Measurements from ENCODE around the gene PLEKHH2.
"Not testable (repeated sequence)": the region's sequence is repeated elsewhere in the genome, so short reads cannot be mapped to it uniquely, and the experiment has no call there.

PLEKHH2 gene

DNA sequence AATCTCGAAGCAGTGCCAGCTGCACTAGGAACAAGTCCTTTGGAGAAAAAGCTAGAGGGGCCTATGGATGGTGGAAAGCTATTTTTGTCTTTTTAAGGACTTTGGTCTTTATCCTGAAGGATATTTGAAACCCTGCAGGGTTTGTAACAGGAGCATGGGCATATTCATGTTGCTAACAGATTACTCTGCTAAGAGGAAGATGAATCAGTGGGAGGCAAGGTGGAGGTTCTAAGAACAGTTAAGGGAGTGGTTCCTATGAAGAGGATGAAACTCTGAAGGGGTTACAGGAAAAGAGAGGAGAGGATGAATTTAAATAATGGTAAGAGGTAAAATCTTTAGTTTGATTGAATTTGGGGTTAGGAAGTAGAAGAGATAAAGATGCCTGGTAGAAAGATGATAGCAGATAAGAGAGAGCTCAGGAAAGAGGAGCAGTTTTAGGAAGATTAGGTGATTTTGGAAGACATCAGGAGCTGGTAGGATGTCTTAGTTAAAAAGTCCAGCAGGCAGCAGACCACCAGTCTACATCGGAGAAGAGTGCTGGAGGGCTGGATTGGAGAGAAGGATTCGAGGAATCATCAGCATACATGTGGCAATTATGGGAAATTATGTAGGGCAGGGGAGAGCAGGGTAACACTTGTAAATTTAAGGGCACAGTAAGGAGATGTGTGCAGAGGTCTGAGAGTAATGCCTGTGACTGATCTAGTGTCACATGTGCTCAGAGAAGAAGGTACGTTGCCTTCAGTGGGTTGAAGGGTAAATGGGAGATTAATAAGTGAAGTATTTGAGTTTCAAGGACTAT, 78.4 kb downstream of the PLEKHH2 start:
- DNase-seq, result no peak

DNA sequence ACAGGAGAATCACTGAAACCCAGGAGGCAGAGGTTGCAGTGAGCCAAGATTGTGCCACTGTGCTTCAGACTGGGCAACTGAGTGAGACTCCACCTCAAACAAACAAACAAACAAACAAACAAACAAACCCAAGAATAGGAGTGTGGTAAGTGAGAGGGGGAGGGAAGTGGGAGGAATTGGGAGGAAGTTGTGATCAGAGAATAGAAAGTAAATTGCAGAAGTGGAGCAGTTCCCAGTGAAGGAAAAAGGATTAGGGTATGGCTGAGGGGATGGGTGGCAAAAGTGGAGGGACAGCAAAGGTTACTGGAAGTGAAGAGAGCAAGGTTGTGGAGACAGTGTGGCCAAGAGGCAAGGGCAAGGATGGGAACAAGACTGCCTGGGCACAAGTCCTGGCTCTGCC, 80.3 kb downstream of the PLEKHH2 start:
- no peak for DNase-seq

DNA sequence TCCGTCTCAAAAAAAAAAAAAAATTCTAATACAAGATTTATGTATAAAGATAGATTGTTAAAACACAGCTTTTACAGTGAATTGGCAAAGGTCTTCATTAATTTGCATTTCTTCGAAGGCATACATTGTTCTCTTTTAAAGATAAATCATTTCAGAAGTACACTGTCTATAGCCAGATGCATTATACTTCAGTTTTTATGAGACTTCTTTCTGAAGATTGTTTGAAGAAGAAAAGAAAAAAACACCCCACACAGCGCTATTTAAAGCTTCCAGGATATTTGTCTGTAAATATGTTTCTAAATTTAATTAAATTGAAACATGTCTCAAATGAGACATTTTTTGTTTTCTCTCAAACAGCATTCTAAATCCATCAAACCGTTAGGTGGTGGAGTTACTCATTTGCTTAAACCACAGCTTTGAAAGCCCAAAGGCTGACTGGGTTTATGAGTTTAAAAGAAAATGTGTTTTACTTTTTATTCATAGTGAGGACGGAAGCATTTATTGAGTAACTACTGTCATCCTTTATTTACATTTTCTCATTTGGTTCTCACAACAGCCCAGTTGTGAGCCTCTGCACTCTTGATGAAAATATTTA, 81.6 kb downstream of the PLEKHH2 start:
- no peak for DNase-seq

DNA sequence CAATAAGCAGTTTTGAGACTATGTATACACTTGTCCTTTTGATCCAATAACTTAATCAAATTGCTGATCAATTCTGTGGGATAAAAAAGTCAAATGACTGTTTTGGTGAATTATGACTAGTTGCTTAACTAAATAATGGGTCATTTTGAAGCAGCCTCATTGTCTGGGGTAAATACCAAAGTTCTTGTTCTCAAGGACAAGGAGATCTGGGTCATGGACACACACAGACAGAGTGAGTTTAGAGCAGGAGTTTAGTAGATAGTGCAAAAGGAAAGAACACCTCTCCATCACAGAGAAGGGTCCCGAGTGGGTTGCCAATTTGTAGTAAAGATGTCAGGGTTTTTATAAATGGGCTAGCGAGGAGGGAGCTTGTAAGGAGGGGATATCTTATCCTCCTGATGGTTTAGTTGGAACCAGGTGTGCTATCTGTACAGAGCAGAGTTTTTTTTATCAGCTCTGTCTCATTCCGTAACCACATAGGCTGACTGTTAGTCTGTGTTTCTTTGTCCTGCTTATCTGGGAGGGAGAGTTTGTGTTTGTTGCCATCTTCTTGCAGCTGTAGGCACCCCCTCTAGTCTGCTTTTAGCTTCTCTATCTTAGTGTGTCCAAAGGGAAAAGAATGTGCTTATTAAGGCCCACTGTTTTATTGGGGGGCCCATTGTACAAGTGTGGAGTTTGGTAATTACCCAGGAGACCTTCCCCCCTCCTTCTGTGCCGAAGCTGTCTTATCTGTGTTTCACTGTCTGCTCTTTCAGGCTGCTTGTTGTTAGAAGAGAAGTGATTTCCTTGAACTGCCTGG, 87.9 kb downstream of the PLEKHH2 start:
- DNase-seq, result no peak

DNA sequence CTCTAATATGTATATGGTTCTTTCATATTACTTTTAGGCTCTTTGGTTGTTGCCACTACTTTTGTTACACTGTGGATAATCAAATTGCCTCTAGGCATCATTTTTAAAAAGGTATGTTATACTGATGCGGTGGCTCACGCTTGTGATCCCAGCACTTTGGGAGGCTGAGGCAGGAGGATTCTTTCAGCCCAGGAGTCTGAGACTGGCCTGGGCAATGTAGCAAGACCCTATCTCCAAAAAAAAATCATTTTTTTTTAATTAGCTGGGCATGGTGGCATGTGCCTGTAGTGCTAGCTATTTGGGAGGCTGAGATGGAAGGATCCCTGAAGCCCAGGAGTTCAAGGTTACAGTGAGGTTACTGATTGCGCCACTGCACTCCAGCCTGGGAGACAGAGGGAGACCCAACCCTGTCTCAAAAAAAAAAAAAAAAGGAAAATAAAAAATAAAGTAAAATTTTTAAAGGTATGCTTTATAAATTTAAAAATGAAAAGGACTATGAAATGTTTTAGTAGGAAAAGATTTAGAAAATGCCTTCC, 88.7 kb downstream of the PLEKHH2 start:
- DNase-seq, result no peak

DNA sequence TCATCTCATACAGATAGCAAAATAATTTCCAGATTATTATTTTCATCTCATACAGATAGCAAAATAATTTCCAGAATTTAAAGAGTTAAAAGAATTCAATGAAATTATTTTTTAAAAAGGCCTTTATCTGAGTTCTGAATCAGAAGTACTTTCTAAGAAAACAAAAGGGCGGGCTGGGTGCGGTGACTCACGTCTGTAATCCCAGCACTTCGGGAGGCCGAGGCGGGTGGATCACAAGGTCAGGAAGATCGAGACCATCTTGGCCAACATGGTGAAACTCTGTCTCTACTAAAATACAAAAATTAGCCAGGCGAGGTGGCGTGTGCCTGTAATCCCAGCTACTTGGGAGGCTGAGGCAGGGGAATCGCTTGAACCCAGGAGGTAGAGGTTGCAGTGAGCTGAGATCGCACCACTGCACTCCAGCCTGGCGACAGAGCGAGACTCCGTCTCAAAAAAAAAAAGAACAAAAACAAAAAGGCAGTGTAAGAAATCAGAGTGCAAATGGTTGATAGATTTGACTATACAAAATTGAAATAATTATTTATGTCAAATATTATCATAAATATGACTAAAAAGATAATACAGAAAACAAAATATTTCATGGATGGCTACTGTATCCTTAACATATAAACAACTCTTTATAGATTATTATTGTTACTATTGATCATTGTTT, 90.0 kb downstream of the PLEKHH2 start:
- not testable (repeated sequence) for DNase-seq

DNA sequence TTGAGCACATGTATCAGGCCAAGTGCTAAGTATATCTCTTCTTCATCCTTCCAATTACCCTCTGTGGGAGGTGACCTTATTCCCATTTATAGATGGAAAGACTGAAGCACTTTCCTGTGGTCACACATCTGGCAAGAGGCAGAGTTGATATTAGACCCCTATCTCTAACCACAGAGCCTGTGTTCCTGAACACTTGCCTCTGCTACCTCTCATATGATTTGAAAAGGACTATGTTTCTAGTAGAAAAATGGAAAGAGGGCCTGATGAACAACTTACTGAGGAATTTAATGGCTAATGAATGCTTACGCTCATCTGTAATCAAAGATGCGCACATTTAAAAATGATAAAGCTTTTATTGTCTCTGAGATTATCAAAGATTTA, 90.6 kb downstream of the PLEKHH2 start:
- no peak for DNase-seq

DNA sequence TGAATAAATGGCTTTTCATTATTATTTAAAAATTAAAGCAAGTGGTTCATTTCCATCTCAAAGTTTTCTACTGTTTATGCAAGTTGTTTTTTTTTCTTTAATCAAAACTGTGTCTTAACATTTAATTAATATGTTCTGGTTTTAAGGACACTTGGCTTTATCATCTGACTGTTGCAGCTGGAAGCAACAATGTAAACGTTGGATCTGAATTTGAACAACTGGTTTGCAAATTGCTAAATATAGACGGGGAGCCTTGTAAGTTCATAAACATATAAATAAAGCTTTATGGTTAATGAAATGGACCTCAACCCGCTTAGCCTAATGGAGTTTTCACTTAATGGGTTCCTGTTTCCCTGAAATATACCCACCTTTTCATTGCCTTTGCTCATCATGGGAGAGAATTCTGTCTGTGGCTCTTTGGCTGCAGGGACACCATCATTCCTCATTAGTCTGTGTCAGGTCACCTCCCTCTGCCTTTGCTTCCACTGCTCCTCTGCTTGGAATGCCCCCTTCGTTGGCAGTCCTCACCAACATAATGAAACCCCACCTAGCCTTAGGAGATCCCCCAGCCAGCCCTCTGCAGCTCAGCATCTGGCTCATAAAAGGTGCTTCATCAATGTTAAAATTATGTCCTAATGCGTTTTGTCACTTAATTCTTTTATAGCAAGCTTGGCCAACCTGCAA, 92.6 kb downstream of the PLEKHH2 start:
- DNase-seq, result no peak

DNA sequence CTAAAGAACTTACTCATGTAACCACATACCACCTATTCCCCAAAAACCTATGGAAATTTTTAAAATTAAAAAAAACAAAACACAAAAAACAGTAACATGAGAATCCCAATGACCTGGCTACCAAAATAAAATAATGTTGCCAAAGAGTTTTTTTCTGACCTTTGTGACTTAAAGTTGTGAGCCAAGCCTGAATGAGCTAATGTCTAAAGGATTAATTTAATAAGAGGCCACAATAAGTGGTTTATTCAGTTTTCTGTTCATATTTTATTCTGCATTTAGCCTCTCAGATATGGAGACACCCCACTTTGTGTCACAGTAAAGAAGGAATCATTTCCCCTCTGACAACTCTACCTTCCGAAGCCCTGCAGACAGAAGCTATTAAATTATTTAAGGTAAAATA, 94.2 kb downstream of the PLEKHH2 start:
- no peak for DNase-seq

DNA sequence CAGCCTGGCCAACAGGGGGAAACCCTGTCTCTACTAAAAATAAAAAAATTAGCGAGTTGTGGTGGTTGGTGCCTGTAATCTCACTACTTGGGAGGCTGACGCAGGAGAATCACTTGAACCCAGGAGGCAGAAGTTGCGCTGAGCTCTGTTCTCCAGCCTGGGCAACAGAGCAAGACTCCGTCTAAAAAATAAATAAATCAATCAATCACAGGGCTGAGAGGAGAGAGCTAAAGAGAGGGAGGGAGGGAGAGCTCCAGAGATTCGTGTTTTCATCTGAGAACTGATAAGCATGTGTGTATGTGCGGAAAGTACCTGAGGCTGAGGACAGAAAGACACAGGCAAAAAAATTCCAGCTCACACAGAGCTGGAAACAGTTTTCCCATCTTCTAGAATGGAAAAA, 99.6 kb downstream of the PLEKHH2 start:
- DNase-seq, result no peak

DNA sequence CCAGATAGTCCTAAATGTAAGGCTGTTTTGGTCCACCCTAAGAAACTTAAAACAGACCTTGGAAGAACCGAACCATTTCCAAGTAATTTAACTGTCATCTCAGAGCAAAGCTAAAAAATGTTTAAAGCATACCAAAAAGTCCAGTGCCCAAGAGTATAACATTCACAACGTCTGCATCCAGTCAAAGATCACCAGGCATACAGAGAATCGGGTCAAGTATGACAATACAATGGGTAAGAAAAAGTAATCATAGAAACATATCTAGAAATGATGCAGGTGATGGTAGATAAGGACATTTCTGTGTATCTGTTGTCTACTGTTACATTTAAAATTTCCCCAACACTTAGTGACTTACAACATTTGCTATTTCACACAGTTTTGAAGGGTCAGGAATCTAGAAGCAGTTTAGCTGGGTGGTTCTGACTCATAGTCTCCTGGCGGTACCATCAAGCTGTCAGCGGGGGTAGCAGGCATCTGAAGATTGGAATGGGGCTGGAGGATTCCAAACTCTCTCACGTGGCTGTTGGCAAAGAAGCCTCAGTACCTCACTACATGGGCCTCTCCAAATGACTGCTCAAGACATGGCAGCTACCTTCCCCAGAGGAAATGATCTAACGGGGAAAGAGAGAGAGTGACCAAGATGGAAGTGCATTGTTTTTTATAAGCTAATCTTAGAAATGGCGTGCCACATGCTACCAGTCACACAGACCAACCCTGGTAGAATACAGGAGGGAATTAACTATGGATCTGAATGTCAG, 100.2 kb downstream of the PLEKHH2 start:
- no peak for DNase-seq

DNA sequence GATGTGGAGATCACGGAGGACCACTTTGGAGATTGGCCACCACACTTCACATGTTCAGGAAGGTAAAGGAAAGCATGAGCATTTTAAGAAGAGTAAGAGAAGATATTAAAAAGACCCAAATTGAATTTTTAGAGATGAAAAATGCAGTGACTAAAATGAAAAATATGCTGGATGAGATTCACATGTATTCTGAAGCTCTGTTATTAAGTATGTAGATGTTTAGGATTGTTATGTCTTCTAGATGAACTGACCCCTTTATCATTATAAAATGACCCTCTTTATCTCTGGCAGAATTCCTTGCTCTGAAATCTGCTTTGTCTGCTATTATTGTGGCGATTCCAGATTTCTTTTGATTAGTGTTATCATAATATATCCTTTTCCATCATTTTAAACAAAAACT, 100.8 kb downstream of the PLEKHH2 start:
- no peak for DNase-seq

DNA sequence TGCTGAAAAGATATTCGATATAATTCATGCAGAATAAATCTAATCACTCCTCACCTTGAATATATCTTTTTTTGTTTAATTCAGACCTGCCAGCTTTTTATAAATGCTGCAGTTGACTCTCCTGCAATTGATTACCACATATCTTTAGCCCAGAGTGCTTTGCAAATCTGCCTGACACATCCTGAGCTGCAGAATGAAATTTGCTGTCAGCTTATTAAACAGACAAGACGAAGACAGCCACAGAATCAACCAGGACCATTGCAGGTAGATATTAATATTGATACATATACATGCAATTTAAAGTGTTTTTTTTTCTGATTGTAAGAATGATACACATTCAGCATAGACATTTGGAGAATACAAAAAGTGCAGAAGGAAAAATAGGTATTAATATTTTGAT, 101.2 kb downstream of the PLEKHH2 start:
- no peak for DNase-seq

DNA sequence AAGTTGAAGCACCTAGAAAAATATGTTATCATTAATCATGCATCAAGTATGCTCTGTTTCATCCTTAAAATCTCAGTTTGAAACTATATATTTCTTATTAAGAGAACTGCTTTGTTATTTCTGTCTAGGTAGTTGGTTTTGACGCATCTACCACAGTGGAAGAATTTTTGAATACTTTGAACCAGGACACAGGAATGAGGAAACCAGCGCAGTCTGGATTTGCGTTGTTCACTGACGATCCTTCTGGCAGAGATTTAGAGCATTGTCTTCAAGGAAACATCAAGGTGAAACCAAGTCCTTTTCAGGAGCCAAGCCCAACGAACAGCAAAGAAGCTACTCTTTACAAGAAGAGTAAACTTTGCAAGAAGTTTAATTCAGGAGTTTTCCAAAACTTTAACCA, 106.6 kb downstream of the PLEKHH2 start:
- no peak for DNase-seq

DNA sequence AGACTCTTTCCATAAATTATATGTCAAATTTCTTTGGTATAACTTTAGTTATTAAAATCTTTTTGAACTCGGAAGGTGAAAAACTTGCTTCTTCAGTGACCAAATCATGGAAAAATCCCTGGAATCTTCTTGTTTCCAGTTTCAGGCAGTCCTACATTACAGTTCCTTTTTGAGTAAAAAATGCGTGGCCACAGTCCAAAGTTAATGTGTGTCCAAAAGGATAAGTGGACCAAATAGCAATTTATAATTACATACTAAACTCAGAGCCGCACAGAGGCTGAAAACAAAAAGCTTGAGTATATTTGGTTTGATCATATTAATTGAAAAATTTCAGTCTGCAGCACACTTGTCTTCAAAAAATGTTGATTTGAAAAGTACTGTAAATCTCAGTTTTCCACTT, 108.4 kb downstream of the PLEKHH2 start:
- no peak for DNase-seq

DNA sequence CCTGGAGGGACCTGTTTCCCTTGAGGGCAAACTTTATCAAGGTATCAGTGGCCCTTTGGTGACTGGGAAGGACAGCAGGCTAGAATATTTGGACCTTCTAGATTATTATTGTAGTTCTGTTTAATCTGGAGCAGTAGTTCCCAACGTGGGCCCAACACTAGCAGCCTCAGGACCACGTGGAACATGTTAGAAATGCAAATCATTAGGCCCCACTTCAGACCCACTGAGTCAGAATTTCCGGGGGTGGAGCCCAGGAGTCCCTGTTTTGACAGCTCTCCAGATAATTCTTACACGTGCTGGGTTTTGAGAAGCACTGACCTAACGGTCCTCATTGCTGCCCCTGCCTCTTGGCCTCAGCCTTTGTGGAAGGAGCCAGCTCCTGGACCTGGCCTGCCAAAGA, 111.3 kb downstream of the PLEKHH2 start:
- DNase-seq, result no peak

DNA sequence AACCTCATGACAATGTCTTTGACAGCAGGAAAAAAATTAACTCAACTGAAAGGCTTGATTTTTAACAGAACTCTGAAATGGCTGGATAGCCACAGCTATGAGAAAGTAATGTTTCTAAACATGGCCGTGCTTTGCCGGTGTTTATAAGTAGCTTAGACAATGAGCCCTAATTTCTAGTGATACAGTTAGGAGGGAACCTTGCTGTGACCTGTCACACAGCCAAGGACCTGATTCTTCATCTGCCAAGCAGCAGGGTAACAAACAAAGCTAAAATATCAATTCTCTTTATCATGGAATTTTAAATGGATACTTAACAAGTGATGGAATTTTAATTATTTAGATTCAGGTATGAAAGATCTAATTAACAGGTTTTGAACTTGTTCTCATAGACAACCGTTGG, 112.5 kb downstream of the PLEKHH2 start:
- DNase-seq, result no peak

DNA sequence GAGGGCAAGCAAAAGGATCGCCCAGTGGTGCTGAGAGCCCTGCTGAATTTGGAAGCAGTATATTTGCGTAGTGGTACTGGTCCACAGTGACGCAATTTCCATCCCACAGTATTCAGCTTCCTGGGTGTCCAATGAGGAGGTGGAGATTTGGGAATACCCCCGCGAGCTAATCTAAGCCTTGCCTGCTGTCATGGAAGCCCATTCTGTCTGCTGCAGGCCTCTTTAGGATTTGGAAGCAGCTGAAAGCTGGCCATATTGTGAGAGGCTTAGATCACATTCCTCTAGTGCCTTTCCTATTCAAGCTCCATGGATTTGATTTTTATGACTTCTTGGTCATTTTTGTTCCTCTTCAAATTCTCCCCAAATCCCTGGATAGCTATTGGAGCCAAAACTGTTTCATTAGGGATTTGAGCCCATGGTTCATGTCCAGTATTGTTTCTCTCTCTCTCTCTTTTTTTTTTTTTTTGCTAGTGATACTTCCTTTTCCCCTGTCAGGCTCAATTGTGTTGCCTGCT, 114.5 kb downstream of the PLEKHH2 start:
- DNase-seq, result no peak

DNA sequence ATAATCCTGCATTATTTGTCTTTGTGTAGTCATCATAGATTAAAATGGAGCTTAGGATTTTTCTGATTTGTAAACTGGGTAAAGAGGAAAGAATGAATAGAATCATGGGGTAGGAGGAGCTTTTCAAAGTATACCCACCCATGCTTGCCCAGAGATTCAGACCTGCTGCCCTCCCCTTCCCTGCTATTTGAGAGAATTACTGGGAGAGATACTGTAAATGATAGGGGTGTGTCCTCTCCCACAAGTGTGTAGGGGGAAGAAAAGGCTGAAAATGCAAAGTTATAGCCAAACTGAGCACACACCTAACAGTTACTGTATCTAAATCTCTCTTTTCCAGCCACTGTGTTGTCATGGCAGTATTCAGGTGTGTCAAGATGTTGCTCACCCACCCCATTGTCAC, 115.2 kb downstream of the PLEKHH2 start:
- no peak for DNase-seq

DNA sequence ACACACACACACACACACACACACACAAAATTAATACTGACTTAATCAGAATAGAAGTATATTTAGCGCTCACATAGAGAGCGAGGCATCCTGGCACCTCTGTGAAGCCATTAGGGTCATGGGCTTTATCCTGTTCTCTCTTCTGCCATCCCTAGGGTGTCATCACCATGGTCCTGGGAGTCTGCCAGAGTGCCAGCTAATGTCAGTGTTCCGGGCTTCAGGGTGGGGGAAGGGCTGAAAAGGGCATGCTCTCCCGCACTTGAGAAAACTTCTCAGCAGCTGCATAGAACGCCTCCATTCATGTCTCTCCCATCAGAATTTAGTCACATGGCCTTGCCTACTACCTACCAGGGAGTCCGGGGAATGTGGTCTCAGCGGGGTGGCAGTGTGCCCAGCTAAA, 117.1 kb downstream of the PLEKHH2 start:
- DNase-seq, result peak in 7 of 51 donors; percentile 2 to 37 (median 8)
